K562 (cell line): ENCODE data around the gene PRRT1. TPM values are rescaled to one million over a fixed set of nuclear protein-coding genes. Genes with fewer than 3 reads are reported as not detected.

Source experiments
- ARID2 ChIP-seq: fragments of 450-650 bp; IDR thresholded peaks from 2 replicates; pipeline ENCODE4 v1.6.1; 2017; ENCODE audit warnings: antibody characterized with exemption, mild to moderate bottlenecking
- HMG20B ChIP-seq: fragments of 250-450 bp; sonication (Bioruptor Pico); IDR thresholded peaks from 2 replicates; pipeline ENCODE4 v1.5.0; 2021; ENCODE audit warnings: mild to moderate bottlenecking
- KHSRP ChIP-seq: fragments of 450-650 bp; IDR thresholded peaks from 2 replicates; pipeline ENCODE4 v1.6.1; 2017
- LEF1 ChIP-seq: fragments of 450-650 bp; IDR thresholded peaks from 2 replicates; pipeline ENCODE4 v1.6.1; 2016; ENCODE audit warnings: mild to moderate bottlenecking
- MBD2 ChIP-seq: sonication (generic); IDR thresholded peaks from 2 replicates; pipeline ENCODE4 v1.6.1; 2016; ENCODE audit warnings: low read depth, borderline replicate concordance
- MYNN ChIP-seq, 2 experiments: sonication (generic); formaldehyde crosslinking in 1 of 2; IDR thresholded peaks; 2 replicates each; pipeline versions ENCODE4 v1.5.0 to v1.6.1; 2016 to 2020; ENCODE audit warnings: antibody characterized with exemption in 1 of 2, missing genetic modification reagents in 1 of 2
- NFYB ChIP-seq: IDR thresholded peaks from 2 replicates; pipeline ENCODE4 v1.6.1; 2011; ENCODE audit warnings: mild to moderate bottlenecking, moderate library complexity; ENCODE audit not compliant: insufficient read length; ENCODE audit errors: extremely low read depth
- POLR2A ChIP-seq: fragments of 450-650 bp; conservative IDR thresholded peaks from 2 replicates; pipeline ENCODE4 v1.6.1; 2016
- RUNX1 ChIP-seq: sonication (generic); IDR thresholded peaks from 2 replicates; pipeline ENCODE4 v1.6.1; 2016; ENCODE audit warnings: antibody characterized with exemption, low read depth
- SMC3 ChIP-seq: conservative IDR thresholded peaks from 2 replicates; pipeline ENCODE4 v1.6.1; 2011; ENCODE audit warnings: low read depth, low read length, improper control_type of control experiment; ENCODE audit not compliant: insufficient read depth
- TAF1 ChIP-seq: IDR thresholded peaks from 2 replicates; pipeline ENCODE4 v1.6.1; 2011; ENCODE audit warnings: mild to moderate bottlenecking, low read length, moderate library complexity; ENCODE audit not compliant: insufficient read depth, control insufficient read depth, severe bottlenecking; ENCODE audit errors: extremely low read depth
- ZNF347 ChIP-seq: fragments of 450-650 bp; formaldehyde crosslinking; IDR thresholded peaks from 2 replicates; pipeline ENCODE4 v1.4.0; 2020; ENCODE audit warnings: low read depth, mild to moderate bottlenecking, moderate library complexity
- ZNF586 ChIP-seq: fragments of 450-650 bp; formaldehyde crosslinking; conservative IDR thresholded peaks from 2 replicates; pipeline ENCODE4 v1.4.0; 2020; ENCODE audit warnings: mild to moderate bottlenecking, moderate library complexity
- ZNF589 ChIP-seq: fragments of 200-800 bp; sonication (Bioruptor generic); IDR thresholded peaks from 2 replicates; pipeline ENCODE4 v1.6.1; 2016; ENCODE audit warnings: low read depth, missing genetic modification characterization, missing compliant biosample characterization
- polyA plus RNA-seq, 8 experiments: library from polyadenylated mRNA; depleted of rRNA in 4 of 8; stranded (reverse) in 5 of 8; unstranded in 3 of 8; fragments of >200 nt; fragmentation: Nextera tagmentation in 2 of 8; fragmentation: Illumina TruSeq in 1 of 8; extraction: Ambion mirVana in 2 of 8; extraction: Trizol in 1 of 8; gene quantifications; 2 replicates each; pipeline versions ENCODE4 v1.2.1 to v1.2.3, GENCODE V29; 2011 to 2014; ENCODE audit warnings: inconsistent platforms in 1 of 8, missing spikeins in 1 of 8
- total RNA-seq, 7 experiments: library from RNA; depleted of rRNA in 6 of 7; stranded (reverse); fragments of >200 nt in 6 of 7; fragmentation: Illumina TruSeq in 2 of 7; extraction: Trizol in 2 of 7; gene quantifications; 2 replicates each; pipeline versions ENCODE4 v1.2.1 to v1.2.3, GENCODE V29; 2011 to 2021; ENCODE audit warnings: low replicate concordance in 1 of 7
- TF ChIP-seq, protein P1 (sequence below): fragments of 450-650 bp; IDR thresholded peaks from 2 replicates; pipeline ENCODE4 v1.6.1; 2016; ENCODE audit warnings: mild to moderate bottlenecking
- TF ChIP-seq, protein P2 (sequence below): fragments of 450-650 bp; IDR thresholded peaks from 2 replicates; pipeline ENCODE4 v1.6.1; 2016; ENCODE audit warnings: low read depth

The PRRT1 gene
- total and polyA plus RNA-seq, 9 of the 15 experiments (the other 6 are each of a cell fraction or from before 2014, with no cell fraction given) = 0.14 to 3.5 (median 0.41) TPM

DNA sequence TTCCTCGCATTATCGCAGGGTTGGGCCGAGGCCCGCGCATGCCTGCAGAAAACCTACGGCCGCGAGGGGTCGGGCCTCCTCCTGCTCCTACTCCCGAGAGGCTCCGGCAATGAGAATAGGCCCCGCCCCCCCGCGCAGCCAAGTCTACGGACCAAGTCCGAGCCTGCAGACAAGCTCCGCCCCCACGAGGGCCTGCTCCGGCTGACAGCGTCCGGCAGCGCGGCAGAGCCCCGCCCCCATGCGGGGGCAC lies 43.8 kb upstream of the PRRT1 start (continued):
- no peak for TF ChIP-seq MYNN (IDR thresholded peaks at IDR 0.05)
- TF ChIP-seq MYNN (CRISPR knock-in tag; IDR thresholded peaks at IDR 0.05) = no peak
- no peak for TF ChIP-seq ZNF347 (CRISPR knock-in tag)
- TF ChIP-seq MBD2 = no peak
- TF ChIP-seq RUNX1 = no peak
- TF ChIP-seq, protein P1, sequence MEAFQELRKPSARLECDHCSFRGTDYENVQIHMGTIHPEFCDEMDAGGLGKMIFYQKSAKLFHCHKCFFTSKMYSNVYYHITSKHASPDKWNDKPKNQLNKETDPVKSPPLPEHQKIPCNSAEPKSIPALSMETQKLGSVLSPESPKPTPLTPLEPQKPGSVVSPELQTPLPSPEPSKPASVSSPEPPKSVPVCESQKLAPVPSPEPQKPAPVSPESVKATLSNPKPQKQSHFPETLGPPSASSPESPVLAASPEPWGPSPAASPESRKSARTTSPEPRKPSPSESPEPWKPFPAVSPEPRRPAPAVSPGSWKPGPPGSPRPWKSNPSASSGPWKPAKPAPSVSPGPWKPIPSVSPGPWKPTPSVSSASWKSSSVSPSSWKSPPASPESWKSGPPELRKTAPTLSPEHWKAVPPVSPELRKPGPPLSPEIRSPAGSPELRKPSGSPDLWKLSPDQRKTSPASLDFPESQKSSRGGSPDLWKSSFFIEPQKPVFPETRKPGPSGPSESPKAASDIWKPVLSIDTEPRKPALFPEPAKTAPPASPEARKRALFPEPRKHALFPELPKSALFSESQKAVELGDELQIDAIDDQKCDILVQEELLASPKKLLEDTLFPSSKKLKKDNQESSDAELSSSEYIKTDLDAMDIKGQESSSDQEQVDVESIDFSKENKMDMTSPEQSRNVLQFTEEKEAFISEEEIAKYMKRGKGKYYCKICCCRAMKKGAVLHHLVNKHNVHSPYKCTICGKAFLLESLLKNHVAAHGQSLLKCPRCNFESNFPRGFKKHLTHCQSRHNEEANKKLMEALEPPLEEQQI = no peak
- no peak for TF ChIP-seq TAF1
- TF ChIP-seq, protein P2, sequence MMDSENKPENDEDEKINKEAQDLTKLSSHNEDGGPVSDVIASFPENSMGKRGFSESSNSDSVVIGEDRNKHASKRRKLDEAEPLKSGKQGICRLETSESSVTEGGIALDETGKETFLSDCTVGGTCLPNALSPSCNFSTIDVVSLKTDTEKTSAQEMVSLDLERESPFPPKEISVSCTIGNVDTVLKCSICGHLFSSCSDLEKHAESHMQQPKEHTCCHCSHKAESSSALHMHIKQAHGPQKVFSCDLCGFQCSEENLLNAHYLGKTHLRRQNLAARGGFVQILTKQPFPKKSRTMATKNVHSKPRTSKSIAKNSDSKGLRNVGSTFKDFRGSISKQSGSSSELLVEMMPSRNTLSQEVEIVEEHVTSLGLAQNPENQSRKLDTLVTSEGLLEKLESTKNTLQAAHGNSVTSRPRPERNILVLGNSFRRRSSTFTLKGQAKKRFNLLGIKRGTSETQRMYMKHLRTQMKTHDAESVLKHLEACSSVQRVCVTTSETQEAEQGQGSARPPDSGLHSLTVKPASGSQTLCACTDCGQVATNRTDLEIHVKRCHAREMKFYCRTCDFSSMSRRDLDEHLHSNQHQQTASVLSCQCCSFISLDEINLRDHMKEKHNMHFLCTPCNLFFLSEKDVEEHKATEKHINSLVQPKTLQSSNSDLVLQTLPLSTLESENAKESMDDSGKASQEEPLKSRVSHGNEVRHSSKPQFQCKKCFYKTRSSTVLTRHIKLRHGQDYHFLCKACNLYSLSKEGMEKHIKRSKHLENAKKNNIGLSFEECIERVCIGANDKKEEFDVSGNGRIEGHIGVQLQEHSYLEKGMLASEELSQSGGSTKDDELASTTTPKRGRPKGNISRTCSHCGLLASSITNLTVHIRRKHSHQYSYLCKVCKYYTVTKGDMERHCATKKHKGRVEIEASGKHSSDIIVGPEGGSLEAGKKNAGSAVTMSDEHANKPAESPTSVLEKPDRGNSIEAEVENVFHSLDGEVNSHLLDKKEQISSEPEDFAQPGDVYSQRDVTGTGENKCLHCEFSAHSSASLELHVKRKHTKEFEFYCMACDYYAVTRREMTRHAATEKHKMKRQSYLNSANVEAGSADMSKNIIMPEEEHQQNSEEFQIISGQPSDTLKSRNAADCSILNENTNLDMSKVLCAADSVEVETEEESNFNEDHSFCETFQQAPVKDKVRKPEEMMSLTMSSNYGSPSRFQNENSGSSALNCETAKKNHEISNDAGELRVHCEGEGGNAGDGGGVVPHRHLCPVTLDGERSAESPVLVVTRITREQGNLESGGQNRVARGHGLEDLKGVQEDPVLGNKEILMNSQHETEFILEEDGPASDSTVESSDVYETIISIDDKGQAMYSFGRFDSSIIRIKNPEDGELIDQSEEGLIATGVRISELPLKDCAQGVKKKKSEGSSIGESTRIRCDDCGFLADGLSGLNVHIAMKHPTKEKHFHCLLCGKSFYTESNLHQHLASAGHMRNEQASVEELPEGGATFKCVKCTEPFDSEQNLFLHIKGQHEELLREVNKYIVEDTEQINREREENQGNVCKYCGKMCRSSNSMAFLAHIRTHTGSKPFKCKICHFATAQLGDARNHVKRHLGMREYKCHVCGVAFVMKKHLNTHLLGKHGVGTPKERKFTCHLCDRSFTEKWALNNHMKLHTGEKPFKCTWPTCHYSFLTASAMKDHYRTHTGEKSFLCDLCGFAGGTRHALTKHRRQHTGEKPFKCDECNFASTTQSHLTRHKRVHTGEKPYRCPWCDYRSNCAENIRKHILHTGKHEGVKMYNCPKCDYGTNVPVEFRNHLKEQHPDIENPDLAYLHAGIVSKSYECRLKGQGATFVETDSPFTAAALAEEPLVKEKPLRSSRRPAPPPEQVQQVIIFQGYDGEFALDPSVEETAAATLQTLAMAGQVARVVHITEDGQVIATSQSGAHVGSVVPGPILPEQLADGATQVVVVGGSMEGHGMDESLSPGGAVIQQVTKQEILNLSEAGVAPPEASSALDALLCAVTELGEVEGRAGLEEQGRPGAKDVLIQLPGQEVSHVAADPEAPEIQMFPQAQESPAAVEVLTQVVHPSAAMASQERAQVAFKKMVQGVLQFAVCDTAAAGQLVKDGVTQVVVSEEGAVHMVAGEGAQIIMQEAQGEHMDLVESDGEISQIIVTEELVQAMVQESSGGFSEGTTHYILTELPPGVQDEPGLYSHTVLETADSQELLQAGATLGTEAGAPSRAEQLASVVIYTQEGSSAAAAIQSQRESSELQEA = no peak
- peak; percentile 43; the same call in 1 of the 2 replicates for TF ChIP-seq SMC3
- TF ChIP-seq POLR2A = no peak
- no peak for TF ChIP-seq ZNF586
- TF ChIP-seq ARID2 = no peak
- TF ChIP-seq ZNF589 (CRISPR knock-in tag) = no peak
- no peak for TF ChIP-seq NFYB
- no peak for TF ChIP-seq KHSRP
- no peak for TF ChIP-seq LEF1
- no peak for TF ChIP-seq HMG20B
